Sigmoid colon (tissue), 7 donors: ENCODE measurements around the gene SORBS1. TPM values are rescaled to one million over a fixed set of nuclear protein-coding genes. Genes with fewer than 3 reads are reported as not detected.

Experiments
- DNase-seq: peaks from one replicate; pipeline ENCODE4 v3.0.0-alpha.2; 2019
- H3K27ac ChIP-seq, 4 donors: fragments of 200-600 bp; sonication (generic); one replicate each; pipeline ENCODE4 v1.5.1; 2016 to 2019; ENCODE audit warnings: mild to moderate bottlenecking in 1 of 4
- H3K27me3 ChIP-seq, 3 donors: fragments of 200-600 bp; sonication (generic); one replicate each; pipeline ENCODE4 v1.5.1; 2019; ENCODE audit warnings: mild to moderate bottlenecking in 1 of 3
- H3K36me3 ChIP-seq, 4 donors: fragments of 200-600 bp; sonication (generic); one replicate each; pipeline ENCODE4 v1.5.1; 2016 to 2019
- H3K4me1 ChIP-seq, 4 donors: fragments of 200-600 bp; sonication (generic); one replicate each; pipeline ENCODE4 v1.5.1; 2017 to 2019
- H3K4me3 ChIP-seq, 4 donors: fragments of 200-600 bp; sonication (generic); one replicate each; pipeline ENCODE4 v1.5.1; 2017 to 2019; ENCODE audit warnings: mild to moderate bottlenecking in 2 of 4, moderate library complexity in 1 of 4
- H3K9me3 ChIP-seq, 4 donors: fragments of 200-600 bp in 3 of 4; sonication (generic) in 3 of 4; one replicate each; pipeline versions ENCODE4 v1.5.1 to v1.6.1; 2013 to 2019
- CTCF ChIP-seq, 4 experiments: fragments of 450-650 bp in 3 of 4; fragments of 200-600 bp in 1 of 4; IDR thresholded peaks; one replicate each; pipeline ENCODE4 v1.5.1; 2016 to 2019; ENCODE audit warnings: antibody characterized with exemption in 4 of 4, mild to moderate bottlenecking in 3 of 4, moderate library complexity in 2 of 4
- EP300 ChIP-seq, 4 donors: sonication (generic); formaldehyde crosslinking; IDR thresholded peaks; one replicate each; pipeline ENCODE4 v1.6.1; 2017; ENCODE audit warnings: antibody characterized with exemption in 4 of 4
- POLR2A ChIP-seq, 2 donors: fragments of 450-650 bp; IDR thresholded peaks; one replicate each; pipeline ENCODE4 v1.6.1; 2016; ENCODE audit warnings: antibody characterized with exemption in 2 of 2, mild to moderate bottlenecking in 2 of 2, moderate library complexity in 2 of 2
- POLR2AphosphoS5 ChIP-seq, 4 donors: sonication (generic); formaldehyde crosslinking; IDR thresholded peaks; one replicate each; pipeline ENCODE4 v1.6.1; 2017; ENCODE audit warnings: antibody characterized with exemption in 4 of 4
- WGBS, 2 donors: extraction: QIAGEN DNeasy Blood & Tissue Kit; methylation state at CpG; one replicate each; pipeline ENCODE4 v1.1.7; 2013; 5-methylcytosine and 5-hydroxymethylcytosine counted together
- intact Hi-C: fragments of 100-400 bp; cut with DNase I; formaldehyde crosslinking; loops from one replicate; pipeline ENCODE4 v1.15.1; 2023
- polyA plus RNA-seq, 3 donors: library from polyadenylated mRNA; stranded (reverse); fragments of 200-250 nt; gene quantifications; one replicate each; pipeline ENCODE4 v1.2.3, GENCODE V29; 2013
- total RNA-seq, 4 donors: library from RNA; depleted of rRNA; stranded (reverse); fragments of >200 nt; gene quantifications; one replicate each; pipeline ENCODE4 v1.1.0, GENCODE V29; 2016
- donor health status: healthy with polysubstance abuse.
- donor health status: Bipolar disorder and iron deficiency.
- donor health status: healthy.

The SORBS1 gene
- total and polyA plus RNA-seq, 7 donors: 8.1 to 1,403 (median 664) TPM

GRCh38 chr10:95330966-95331453 lies 230.2 kb downstream of the SORBS1 start:
- H3K27me3 ChIP-seq: no peaks in the 10 kb centered on the region
- no peak for DNase-seq
- H3K9me3 ChIP-seq: no peaks in the 10 kb centered on the region
- peak overlapping the region in 3 of 4 donors; percentile 43 to 90 (median 85) for H3K27ac ChIP-seq
- TF ChIP-seq POLR2AphosphoS5 (IDR thresholded peaks at IDR 0.05): peak in 1 of 4 donors; percentile 16
- TF ChIP-seq CTCF (IDR thresholded peaks at IDR 0.05): no peak
- no peak overlapping the region for H3K4me3 ChIP-seq
- H3K4me1 ChIP-seq: peaks cover 0 to 57% (median 47%) of the 10 kb centered on the region in 4 donors
- intact Hi-C loops: no loop called here
- WGBS, 2 donors: 91 to 96% methylated on average over 1 of the region's 1 CpG
- peaks cover 11 to 100% (median 52%) of the 10 kb centered on the region in 4 donors for H3K36me3 ChIP-seq

- intact Hi-C loops: no loop called here
- Histone ChIP-seq H3K36me3 (peaks cover 11 to 100% (median 45%) of the 10 kb centered on the region in 4 donors), H3K27me3 (no peaks in the 10 kb centered on the region), H3K4me3 (no peak overlapping the region), H3K4me1 (peaks cover 0 to 43% (median 32%) of the 10 kb centered on the region in 4 donors), H3K9me3 (no peaks in the 10 kb centered on the region), H3K27ac (peak overlapping the region in 3 of 4 donors; percentile 65 to 90 (median 85))
- 91% methylated on average over 9 of the region's 9 CpGs for WGBS, 2 donors
- no peak for DNase-seq
- TF ChIP-seq POLR2A (IDR thresholded peaks at IDR 0.05) (no peak), EP300 (IDR thresholded peaks at IDR 0.05) (no peak), CTCF (IDR thresholded peaks at IDR 0.05) (no peak), POLR2AphosphoS5 (IDR thresholded peaks at IDR 0.05) (no peak)
Observed at GRCh38 chr10:95329296-95329695, 231.9 kb downstream of the SORBS1 start.

DNA sequence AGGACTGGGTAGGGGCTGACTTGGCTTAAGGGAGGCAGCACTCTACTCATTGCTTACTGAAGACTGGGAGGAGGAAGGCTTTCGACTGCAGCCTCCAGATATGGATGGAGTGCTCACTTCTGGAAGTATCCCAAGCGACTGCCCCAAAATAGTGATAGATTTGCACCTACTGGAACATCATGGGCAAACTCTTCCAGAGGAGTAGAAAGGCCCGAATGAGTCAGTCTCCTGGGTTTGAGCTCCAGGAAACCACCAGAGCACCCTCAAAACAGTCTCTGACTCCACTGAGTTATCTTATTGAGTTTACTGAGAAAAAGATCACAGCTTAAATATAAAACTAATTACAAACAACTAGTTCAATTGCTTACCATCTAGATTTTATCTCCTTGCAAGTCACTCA lies 233.2 kb downstream of the SORBS1 start:
- DNase-seq: no peak
- H3K4me1 ChIP-seq: peaks cover 0 to 39% (median 28%) of the 10 kb centered on the region in 4 donors
- H3K4me3 ChIP-seq: no peak overlapping the region
- 85 to 90% methylated on average over 3 of the region's 3 CpGs for WGBS, 2 donors
- H3K9me3 ChIP-seq: no peaks in the 10 kb centered on the region
- TF ChIP-seq EP300 (IDR thresholded peaks at IDR 0.05) (no peak), POLR2AphosphoS5 (IDR thresholded peaks at IDR 0.05) (peak in 1 of 4 donors; percentile 19), CTCF (IDR thresholded peaks at IDR 0.05) (no peak)
- peak overlapping the region; percentile 32 to 85 (median 61) for H3K27ac ChIP-seq
- H3K27me3 ChIP-seq: no peaks in the 10 kb centered on the region
- peaks cover 7 to 99% (median 45%) of the 10 kb centered on the region in 4 donors for H3K36me3 ChIP-seq
- intact Hi-C loops: no loop called here

DNA sequence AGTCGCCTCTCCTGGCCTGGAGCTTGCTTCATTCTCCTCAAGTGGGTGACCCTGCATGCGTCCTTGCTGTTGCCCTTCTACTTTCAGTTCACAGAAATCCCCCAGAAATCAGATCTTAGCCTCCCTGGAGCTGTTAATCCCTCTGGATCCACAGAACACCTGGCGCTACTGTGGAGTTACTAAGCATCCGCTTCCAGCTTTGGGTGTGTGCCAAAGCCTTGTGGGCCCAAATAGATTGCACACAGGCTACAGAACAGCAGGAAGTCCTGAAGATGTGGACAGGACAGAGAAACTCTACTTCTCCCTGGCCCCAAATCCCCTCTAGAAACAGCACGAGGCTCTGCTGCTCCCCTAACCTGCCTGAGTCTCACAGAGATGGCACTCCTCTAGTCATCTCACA lies 233.8 kb downstream of the SORBS1 start:
- peak overlapping the region; percentile 32 to 85 (median 61) for H3K27ac ChIP-seq
- TF ChIP-seq CTCF (IDR thresholded peaks at IDR 0.05) (no peak), POLR2AphosphoS5 (IDR thresholded peaks at IDR 0.05) (peak in 1 of 4 donors; percentile 6), POLR2A (IDR thresholded peaks at IDR 0.05) (no peak)
- intact Hi-C loops: no loop called here
- DNase-seq: peak; percentile 83
- peaks cover 0 to 37% (median 28%) of the 10 kb centered on the region in 4 donors for H3K4me1 ChIP-seq
- no peaks in the 10 kb centered on the region for H3K27me3 ChIP-seq
- peaks cover 9 to 99% (median 42%) of the 10 kb centered on the region in 4 donors for H3K36me3 ChIP-seq
- no peak overlapping the region for H3K4me3 ChIP-seq
- H3K9me3 ChIP-seq: no peaks in the 10 kb centered on the region
- 61 to 63% methylated on average over 5 of the region's 5 CpGs for WGBS, 2 donors

- H3K4me1 ChIP-seq: peaks cover 0 to 35% (median 24%) of the 10 kb centered on the region in 4 donors
- H3K9me3 ChIP-seq: no peaks in the 10 kb centered on the region
- peaks cover 12 to 99% (median 47%) of the 10 kb centered on the region in 4 donors for H3K36me3 ChIP-seq
- no peak overlapping the region for H3K4me3 ChIP-seq
- intact Hi-C loops: no loop called here
- H3K27ac ChIP-seq: peak overlapping the region in 3 of 4 donors; percentile 57 to 85 (median 65)
- WGBS, 2 donors: 82 to 84% methylated on average over 2 of the region's 2 CpGs
- DNase-seq: peak; percentile 0
- TF ChIP-seq CTCF (IDR thresholded peaks at IDR 0.05) (no peak), POLR2A (IDR thresholded peaks at IDR 0.05) (no peak), POLR2AphosphoS5 (IDR thresholded peaks at IDR 0.05) (no peak)
- no peaks in the 10 kb centered on the region for H3K27me3 ChIP-seq
Observed at GRCh38 chr10:95326396-95326795, 234.8 kb downstream of the SORBS1 start.
